ENCODE results near the gene ASB6. TPM values are rescaled to one million over a fixed set of nuclear protein-coding genes. Genes with fewer than 3 reads are reported as not detected.
A peak's percentile ranks its signal among the peaks of the same experiment; 100 is the strongest.

ASB6 gene
- total and polyA plus RNA-seq, 2 of the 13 experiments (the other 11 are each of a cell fraction or from before 2014, with no cell fraction given): 8.2 to 8.4 TPM

DNA sequence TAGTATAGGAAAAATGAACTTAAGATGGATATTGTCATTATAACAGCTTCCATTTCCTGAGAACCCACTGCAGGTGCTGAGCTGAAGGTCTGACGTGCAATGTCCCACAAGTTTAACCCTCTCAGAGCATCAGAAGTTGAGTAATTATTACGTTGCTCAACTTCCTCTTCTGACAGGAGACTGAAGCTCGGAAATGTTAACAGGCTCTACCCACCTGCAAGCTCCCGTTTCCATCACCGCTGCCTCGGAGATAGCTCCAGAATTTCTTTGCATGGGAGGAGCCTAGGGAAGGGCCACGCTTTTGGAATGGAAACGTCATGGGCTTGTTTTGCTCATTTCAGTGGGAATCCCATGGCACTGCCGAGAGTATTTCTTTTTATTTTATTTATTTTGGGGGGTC, 17.0 kb downstream of the ASB6 start (continued):
- TF ChIP-seq, protein P1, sequence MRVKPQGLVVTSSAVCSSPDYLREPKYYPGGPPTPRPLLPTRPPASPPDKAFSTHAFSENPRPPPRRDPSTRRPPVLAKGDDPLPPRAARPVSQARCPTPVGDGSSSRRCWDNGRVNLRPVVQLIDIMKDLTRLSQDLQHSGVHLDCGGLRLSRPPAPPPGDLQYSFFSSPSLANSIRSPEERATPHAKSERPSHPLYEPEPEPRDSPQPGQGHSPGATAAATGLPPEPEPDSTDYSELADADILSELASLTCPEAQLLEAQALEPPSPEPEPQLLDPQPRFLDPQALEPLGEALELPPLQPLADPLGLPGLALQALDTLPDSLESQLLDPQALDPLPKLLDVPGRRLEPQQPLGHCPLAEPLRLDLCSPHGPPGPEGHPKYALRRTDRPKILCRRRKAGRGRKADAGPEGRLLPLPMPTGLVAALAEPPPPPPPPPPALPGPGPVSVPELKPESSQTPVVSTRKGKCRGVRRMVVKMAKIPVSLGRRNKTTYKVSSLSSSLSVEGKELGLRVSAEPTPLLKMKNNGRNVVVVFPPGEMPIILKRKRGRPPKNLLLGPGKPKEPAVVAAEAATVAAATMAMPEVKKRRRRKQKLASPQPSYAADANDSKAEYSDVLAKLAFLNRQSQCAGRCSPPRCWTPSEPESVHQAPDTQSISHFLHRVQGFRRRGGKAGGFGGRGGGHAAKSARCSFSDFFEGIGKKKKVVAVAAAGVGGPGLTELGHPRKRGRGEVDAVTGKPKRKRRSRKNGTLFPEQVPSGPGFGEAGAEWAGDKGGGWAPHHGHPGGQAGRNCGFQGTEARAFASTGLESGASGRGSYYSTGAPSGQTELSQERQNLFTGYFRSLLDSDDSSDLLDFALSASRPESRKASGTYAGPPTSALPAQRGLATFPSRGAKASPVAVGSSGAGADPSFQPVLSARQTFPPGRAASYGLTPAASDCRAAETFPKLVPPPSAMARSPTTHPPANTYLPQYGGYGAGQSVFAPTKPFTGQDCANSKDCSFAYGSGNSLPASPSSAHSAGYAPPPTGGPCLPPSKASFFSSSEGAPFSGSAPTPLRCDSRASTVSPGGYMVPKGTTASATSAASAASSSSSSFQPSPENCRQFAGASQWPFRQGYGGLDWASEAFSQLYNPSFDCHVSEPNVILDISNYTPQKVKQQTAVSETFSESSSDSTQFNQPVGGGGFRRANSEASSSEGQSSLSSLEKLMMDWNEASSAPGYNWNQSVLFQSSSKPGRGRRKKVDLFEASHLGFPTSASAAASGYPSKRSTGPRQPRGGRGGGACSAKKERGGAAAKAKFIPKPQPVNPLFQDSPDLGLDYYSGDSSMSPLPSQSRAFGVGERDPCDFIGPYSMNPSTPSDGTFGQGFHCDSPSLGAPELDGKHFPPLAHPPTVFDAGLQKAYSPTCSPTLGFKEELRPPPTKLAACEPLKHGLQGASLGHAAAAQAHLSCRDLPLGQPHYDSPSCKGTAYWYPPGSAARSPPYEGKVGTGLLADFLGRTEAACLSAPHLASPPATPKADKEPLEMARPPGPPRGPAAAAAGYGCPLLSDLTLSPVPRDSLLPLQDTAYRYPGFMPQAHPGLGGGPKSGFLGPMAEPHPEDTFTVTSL (CRISPR knock-in tag; IDR thresholded peaks at IDR 0.05; ENCODE audit: borderline replicate concordance): no peak
- TF ChIP-seq ZNF556 (CRISPR knock-in tag; IDR thresholded peaks at IDR 0.05; ENCODE audit: borderline replicate concordance) (no peak), ARNTL (CRISPR knock-in tag; IDR thresholded peaks at IDR 0.05) (no peak), TCF7 (IDR thresholded peaks at IDR 0.05; ENCODE audit: low read depth) (no peak), HMG20B (CRISPR knock-in tag; conservative IDR thresholded peaks at IDR 0.05) (no peak), SNRNP70 (IDR thresholded peaks at IDR 0.05; ENCODE audit: low read depth, low read length) (no peak), ZNF607 (CRISPR knock-in tag; IDR thresholded peaks at IDR 0.05; ENCODE audit: borderline replicate concordance) (no peak), NONO (IDR thresholded peaks at IDR 0.05) (no peak), NONO (CRISPR knock-in tag; conservative IDR thresholded peaks at IDR 0.05) (no peak), SOX13 (IDR thresholded peaks at IDR 0.05) (no peak), SOX13 (CRISPR knock-in tag; conservative IDR thresholded peaks at IDR 0.05 in 1 of 2, IDR thresholded peaks at IDR 0.05 in 1 of 2) (no peak), PAF1 (CRISPR knock-in tag; IDR thresholded peaks at IDR 0.05) (no peak), HDAC1 (CRISPR knock-in tag; IDR thresholded peaks at IDR 0.05) (peak; percentile 30; the same call in 1 of the 2 replicates)
- TF ChIP-seq, protein P2, sequence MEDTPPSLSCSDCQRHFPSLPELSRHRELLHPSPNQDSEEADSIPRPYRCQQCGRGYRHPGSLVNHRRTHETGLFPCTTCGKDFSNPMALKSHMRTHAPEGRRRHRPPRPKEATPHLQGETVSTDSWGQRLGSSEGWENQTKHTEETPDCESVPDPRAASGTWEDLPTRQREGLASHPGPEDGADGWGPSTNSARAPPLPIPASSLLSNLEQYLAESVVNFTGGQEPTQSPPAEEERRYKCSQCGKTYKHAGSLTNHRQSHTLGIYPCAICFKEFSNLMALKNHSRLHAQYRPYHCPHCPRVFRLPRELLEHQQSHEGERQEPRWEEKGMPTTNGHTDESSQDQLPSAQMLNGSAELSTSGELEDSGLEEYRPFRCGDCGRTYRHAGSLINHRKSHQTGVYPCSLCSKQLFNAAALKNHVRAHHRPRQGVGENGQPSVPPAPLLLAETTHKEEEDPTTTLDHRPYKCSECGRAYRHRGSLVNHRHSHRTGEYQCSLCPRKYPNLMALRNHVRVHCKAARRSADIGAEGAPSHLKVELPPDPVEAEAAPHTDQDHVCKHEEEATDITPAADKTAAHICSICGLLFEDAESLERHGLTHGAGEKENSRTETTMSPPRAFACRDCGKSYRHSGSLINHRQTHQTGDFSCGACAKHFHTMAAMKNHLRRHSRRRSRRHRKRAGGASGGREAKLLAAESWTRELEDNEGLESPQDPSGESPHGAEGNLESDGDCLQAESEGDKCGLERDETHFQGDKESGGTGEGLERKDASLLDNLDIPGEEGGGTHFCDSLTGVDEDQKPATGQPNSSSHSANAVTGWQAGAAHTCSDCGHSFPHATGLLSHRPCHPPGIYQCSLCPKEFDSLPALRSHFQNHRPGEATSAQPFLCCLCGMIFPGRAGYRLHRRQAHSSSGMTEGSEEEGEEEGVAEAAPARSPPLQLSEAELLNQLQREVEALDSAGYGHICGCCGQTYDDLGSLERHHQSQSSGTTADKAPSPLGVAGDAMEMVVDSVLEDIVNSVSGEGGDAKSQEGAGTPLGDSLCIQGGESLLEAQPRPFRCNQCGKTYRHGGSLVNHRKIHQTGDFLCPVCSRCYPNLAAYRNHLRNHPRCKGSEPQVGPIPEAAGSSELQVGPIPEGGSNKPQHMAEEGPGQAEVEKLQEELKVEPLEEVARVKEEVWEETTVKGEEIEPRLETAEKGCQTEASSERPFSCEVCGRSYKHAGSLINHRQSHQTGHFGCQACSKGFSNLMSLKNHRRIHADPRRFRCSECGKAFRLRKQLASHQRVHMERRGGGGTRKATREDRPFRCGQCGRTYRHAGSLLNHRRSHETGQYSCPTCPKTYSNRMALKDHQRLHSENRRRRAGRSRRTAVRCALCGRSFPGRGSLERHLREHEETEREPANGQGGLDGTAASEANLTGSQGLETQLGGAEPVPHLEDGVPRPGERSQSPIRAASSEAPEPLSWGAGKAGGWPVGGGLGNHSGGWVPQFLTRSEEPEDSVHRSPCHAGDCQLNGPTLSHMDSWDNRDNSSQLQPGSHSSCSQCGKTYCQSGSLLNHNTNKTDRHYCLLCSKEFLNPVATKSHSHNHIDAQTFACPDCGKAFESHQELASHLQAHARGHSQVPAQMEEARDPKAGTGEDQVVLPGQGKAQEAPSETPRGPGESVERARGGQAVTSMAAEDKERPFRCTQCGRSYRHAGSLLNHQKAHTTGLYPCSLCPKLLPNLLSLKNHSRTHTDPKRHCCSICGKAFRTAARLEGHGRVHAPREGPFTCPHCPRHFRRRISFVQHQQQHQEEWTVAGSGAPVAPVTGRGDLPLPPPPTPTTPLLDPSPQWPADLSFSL (CRISPR knock-in tag; IDR thresholded peaks at IDR 0.05): no peak
- TF ChIP-seq, protein P3, sequence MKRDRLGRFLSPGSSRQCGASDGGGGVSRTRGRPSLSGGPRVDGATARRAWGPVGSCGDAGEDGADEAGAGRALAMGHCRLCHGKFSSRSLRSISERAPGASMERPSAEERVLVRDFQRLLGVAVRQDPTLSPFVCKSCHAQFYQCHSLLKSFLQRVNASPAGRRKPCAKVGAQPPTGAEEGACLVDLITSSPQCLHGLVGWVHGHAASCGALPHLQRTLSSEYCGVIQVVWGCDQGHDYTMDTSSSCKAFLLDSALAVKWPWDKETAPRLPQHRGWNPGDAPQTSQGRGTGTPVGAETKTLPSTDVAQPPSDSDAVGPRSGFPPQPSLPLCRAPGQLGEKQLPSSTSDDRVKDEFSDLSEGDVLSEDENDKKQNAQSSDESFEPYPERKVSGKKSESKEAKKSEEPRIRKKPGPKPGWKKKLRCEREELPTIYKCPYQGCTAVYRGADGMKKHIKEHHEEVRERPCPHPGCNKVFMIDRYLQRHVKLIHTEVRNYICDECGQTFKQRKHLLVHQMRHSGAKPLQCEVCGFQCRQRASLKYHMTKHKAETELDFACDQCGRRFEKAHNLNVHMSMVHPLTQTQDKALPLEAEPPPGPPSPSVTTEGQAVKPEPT (CRISPR knock-in tag; IDR thresholded peaks at IDR 0.05; ENCODE audit: low read depth): no peak
- TF ChIP-seq, protein P4, sequence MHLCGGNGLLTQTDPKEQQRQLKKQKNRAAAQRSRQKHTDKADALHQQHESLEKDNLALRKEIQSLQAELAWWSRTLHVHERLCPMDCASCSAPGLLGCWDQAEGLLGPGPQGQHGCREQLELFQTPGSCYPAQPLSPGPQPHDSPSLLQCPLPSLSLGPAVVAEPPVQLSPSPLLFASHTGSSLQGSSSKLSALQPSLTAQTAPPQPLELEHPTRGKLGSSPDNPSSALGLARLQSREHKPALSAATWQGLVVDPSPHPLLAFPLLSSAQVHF (CRISPR knock-in tag; IDR thresholded peaks at IDR 0.05): no peak
